Stimulated activated CD4-positive, alpha-beta T cell treated with anti-CD3 and anti-CD28 coated beads, Interleukin-4, amount 100 ng/mL, for 1 hour (primary cell): Measurements from ENCODE around the gene NUDT7.

ENCODE experiments used
- DNase-seq: peaks from one replicate; pipeline ENCODE4 v3.0.0-alpha.2; 2020

The NUDT7 gene

GRCh38 chr16:77729951-77730350 lies 7.6 kb downstream of the NUDT7 start:
- no peak for DNase-seq

DNA sequence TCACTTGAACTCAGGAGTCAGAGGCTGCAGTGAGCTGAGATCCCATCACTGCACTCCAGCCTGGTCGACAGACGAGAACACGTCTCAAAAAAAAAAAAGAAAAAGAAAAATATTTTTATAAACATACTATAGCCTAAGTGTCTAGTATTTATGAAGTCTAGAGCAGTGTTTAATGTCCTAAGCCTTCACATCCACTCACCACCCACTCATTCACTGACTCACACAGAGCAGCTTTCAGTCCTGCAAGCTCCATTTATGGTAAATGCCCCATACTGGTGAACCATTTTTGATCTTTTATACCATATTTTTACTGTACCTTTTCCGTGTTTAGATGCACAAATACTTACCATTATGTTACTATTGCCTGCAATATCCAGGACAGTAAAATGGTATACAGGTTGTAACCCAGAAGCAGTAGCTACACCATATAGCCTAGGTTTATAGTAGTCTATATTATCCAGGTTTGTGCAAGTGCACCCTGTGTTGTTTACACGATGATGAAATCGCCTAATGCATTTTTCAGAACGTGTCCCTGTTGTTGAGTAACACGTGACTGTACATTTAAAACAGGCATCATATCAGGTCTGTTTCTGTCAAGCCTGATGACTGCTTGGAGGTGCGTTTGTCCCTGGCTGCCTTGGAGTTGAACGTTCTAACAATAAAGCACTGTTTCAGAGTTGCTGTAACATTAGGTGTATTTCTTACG lies 10.1 kb downstream of the NUDT7 start:
- no peak for DNase-seq

DNA sequence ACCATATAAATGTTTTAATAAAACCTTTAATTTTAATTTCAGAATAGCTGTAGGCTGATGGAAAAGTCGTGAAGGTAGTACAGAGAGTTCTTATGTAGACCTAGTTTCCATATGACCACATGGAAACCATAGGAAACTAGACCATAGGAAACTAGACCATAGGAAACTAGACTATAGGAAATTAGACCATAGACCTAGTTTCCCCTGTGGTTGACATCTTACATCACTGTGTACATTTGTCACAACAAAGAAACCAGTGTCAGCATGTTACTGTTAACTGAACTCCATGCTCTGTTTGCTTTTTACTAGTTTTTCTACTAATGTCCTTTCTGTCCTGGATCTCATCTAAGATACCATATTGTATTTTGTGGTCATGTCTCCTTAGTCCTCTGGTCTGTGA lies 14.6 kb downstream of the NUDT7 start:
- no peak for DNase-seq

- DNase-seq = no peak
Observed at GRCh38 chr16:77738706-77739558, 16.6 kb downstream of the NUDT7 start.

GRCh38 chr16:77739559-77739892 lies 17.2 kb downstream of the NUDT7 start:
- no peak for DNase-seq

- DNase-seq = no peak
Observed at GRCh38 chr16:77744141-77744540, 21.8 kb downstream of the NUDT7 start.

DNA sequence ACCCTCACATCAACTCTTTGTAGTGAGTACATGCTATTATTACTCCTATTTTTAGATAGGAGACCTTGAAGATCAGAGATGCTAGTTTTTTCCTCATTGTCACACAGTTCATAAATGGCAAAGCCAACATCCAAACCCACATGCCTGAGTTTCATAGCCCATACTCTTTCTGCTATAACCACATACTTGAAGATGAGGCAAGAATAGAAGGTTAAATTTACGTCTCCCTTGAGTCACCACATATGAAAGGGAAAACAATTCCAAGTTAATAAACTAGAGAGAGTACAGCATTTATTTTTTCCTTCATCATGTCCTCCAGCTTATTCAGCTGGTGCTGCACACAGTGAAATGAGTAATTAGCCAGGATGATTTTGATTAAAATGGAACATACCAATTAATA lies 23.7 kb downstream of the NUDT7 start:
- no peak for DNase-seq

DNA sequence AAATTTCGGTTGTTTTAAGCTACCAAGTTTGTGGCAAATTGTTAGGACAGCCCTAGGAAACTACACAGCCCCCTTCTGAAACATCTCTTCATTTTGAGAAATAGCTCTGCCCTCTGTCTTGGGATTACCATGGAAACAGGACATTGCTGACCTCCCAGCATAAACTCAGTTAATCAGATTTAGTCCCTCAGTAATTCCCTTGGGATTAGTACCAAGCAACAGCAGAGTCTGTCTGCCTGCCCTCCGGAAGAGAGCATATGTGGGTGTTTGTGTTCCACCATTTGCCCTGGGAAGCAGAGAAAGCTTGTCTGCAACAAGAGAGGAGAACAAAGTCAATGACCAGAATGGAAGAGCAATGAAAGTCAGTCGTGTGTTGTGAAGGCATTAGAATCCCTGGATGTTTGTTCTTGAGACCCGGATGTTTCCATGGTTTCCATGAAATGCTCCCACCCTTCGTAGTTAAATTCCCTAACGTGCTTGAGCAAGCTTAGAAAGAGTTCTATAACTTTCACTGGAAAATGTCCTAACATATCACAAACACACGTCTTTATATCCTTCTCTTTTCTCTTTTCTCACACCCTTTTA lies 26.2 kb downstream of the NUDT7 start:
- DNase-seq = no peak

GRCh38 chr16:77749415-77749814 lies 27.1 kb downstream of the NUDT7 start:
- DNase-seq = no peak

GRCh38 chr16:77758046-77758445 lies 35.7 kb downstream of the NUDT7 start:
- no peak for DNase-seq

DNA sequence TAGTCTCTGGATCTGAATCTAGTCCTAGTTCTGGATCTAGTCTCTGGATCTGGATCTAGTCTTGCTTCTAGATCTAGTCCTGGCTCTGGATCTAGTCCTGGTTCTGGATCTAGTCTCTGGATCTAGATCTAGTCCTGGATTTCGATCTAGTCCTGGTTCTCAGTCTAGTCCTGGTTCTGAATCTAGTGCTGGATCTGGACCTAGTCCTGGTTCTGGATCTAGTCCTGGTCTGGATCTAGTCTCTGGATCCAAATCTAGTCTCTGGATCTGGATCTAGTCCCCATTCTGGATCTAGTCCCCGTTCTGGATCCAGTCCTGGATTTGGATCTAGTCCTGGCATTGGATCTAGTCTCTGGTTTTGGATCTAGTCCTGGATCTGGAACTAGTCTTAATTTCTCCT lies 36.2 kb downstream of the NUDT7 start:
- DNase-seq = no peak

- no peak for DNase-seq
Observed at GRCh38 chr16:77759201-77759600, 36.9 kb downstream of the NUDT7 start.

- DNase-seq = no peak
Observed at GRCh38 chr16:77759821-77760220, 37.5 kb downstream of the NUDT7 start.

GRCh38 chr16:77760800-77761199 lies 38.5 kb downstream of the NUDT7 start:
- DNase-seq = no peak

DNA sequence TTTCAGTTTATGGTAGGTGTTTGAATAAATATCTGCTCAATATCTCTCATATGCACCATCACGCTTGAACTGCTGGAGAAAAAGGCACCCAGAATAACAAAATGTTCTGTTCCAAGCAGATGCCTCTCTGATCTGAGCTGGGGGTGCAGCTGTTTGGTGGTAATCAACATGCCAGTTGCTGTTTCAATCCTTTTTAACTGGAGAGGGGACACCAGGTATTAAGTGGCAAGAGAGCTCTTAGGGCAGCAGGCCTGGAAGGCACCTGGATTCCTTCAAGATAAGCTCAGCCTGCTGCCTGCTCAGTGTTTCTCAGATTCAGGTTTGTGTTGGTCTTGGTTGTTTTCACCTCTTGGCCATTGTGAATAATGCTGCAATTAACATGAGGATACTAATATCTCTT lies 38.9 kb downstream of the NUDT7 start:
- no peak for DNase-seq

DNA sequence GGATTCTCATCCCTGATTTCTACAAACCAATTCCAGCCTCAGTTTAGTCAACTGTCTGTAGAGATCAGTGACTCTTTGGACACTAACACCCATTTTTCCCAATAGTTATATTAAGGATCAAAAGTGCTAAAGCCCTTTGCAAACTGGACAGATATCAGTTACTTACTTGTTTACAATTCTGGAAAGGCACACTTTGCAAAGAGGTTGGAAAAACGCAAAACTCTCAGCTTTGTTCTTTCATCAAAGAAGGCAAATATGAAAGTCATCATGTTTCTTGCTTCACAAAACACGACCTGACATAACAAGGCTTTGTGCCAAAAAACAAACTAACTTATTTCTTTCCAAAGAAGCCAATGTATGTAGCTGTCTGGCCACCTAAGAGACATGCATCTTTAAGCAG lies 39.9 kb downstream of the NUDT7 start:
- DNase-seq = no peak

DNA sequence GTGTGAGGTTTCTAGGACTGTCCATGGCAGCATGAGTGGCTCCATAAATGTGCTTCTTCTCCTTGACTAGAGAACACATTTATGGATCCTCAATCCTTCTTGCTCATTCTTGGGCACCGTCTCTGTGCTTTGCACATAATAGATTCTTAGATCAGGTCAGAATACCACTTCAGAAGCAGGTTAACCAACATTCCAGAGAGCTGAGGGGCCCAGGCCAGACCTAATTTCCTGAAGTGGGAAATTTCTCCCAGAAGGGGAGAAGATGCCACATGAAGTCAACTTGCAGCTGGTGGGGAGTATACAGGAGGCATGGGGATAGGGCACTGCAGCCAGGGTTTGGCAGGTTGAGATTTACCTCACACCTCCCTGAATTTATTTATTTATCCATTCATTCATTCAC lies 41.7 kb downstream of the NUDT7 start:
- no peak for DNase-seq

- DNase-seq = no peak
Observed at GRCh38 chr16:77767211-77767610, 44.9 kb downstream of the NUDT7 start.

GRCh38 chr16:77767826-77768225 lies 45.5 kb downstream of the NUDT7 start:
- DNase-seq = no peak

DNA sequence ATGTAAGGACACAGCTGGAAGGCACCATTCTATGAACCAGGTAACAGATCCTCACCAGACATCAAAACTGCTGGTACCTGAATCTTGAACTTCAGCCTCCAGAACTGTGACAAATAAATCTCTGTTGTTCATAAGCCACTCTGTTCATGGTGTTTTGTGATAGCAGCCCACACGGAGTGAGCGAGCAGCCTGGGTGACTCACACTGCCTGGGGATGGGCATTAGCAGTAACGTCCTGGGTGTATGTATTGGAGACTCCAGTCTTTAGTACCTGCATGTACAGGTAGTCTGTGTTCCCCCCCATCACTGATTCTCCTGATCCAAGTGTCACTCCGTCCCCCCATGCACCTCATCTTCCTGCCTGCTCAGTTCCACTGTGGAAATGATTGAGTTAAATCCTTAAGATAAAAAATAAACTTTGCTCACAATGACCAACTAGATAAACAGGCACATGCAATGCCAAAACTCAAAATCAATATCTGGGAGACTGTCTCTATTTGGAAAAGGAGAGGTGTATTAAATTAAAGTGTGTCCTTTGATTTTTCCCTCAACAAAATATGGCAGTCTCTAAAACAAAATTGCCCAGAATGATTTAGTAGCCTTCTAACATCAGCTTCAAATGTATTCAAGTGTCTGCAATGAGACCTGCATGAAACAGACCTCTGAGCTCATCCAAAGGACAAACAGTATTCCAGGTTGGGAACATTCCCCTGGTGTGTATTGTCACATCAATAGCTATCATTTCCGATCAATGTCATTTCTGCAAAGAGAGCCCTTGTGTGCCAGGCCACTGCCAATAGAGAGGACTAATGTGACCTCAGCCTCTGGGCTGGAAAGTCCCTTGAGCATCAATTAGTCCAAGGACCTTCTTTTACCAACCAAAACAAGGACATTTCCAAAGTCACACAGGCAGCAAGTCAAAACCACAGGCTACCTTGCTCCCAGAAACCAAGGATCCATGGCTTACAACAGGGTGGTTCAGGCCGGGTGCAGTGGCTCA lies 53.9 kb downstream of the NUDT7 start:
- DNase-seq = no peak

- DNase-seq = no peak
Observed at GRCh38 chr16:77777745-77778144, 55.4 kb downstream of the NUDT7 start.

GRCh38 chr16:77780378-77780837 lies 58.1 kb downstream of the NUDT7 start:
- DNase-seq = no peak

DNA sequence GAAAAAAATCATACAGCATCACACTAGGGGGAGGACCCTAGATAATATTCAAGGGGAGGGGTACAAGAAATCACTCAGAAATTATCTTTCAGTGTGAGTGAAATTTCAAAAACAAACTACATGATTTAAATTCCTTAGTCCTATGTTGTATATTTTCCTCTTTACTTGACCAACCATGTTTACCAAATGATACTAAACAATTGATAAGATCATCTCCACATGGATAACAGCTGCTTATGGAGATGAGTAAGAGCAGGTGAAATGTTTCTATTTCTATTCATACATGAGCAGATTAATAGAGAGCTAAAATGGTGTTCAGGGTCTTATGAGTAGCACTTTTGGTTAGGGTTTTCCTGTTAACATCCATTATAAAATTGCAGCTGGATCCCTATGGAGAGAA lies 58.8 kb downstream of the NUDT7 start:
- no peak for DNase-seq
